Measurements from ENCODE around the gene PAN3.

PAN3 gene

DNA sequence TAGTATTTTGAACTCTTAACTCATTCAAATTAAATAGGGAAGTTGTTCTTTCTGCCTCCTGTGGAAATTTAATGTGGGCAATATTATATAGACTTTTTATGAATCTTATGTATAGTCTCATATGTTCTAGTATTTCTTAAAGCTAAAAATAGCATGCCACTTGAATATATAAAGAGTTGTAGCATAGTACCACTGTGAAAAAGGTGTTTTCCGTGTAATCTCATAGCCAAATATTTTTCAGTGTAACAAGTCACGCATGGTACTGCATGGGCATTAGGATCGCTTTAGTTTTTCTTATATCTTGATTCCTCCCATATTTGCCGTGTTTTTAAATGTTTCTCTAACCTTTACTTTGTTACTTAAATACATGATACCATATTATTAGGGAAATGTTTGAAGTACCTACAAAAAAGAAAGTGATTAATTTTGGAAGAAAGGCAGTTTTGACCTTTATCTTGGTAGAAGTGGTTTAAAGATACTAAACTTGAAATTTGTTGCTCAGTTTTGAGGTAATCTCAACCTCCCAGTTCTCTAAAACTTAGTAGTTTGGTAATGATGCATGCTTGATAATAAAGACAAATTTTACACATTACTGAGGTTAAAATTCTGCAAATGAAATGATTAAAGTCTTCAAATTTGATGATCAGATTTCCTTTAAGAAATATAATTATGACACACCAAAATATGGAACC, 81.2 kb downstream of the PAN3 start:
- in situ Hi-C loops (cut with MboI; ENCODE audit: low sequenced_read_pairs), result no loop called here

DNA sequence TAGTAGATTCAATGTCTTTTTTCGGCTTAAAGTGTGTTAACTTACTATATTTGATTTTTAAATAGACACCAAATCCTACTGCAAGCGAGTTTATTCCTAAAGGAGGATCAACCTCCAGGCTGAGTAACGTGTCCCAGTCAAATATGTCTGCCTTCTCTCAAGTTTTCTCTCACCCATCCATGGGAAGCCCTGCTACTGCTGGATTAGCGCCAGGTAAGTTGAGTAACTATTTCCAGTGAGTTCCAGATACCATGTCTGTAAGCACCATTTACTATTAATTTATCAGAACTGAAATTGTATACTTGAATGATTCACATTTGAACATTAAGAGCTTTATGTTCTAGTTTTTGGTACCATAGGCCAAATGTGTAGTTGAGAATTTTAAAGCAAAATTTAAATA, 81.8 kb downstream of the PAN3 start:
- in situ Hi-C loops (cut with MboI; ENCODE audit: low sequenced_read_pairs), result no loop called here

DNA sequence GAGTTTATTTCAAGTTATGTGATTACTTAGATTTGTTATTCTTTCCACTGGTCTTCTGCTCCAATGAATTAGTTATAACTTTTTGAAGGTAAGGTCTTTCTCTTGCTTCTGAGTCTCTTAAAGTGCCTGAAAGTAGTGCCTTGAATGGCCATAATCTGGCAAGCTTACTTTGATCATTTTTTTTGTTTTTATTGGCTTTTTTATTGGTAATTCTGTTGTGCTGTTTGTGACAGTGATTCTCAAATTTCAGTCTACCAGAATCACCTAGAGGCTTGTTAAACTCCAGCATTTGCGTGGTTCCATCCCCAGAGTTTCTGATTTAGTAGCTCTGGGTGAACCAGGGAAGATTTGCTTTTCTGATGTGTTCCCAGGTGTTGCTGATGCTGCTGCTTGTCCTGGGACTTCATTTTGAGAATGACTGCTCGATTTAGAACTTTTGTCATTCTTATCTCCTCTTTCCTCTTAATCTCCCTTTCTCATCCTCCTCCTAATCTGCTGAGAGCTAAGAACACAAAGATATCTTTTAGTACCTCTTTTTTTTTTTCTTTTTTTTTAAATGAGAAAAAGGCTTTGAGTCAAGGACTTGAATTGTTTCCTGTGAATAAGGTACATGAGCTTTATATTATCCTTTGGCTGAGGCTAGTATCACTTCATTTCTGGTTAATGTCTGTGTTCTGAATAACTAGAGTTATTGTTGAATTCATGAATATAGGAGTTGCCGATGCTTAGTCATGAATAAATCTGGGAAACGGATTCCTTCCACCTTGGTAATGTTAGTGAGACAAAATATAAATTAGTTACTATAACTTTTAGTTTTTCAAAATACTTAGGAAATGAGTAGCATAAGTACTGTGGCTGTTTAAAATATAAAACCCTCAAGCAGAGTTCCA, 91.4 kb downstream of the PAN3 start:
- in situ Hi-C loops (cut with MboI; ENCODE audit: low sequenced_read_pairs), result no loop called here

DNA sequence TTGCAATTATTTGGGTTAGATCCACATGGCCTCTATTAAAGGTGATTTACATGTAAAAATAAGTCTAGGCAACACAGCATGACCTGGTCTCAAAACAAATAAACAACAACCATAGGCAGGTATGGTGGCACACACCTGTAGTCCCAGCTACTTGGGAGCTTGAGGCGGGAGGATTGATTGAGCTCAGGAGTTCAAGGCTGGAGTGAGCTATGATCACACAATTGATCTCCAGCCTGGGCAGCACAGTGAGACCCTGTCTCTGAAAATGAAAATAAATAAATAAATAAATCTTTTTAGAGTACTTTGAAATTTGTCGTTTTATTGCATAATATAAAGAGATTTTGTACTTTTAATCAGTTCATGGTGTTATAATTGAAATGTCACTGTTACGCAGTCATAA, 93.3 kb downstream of the PAN3 start:
- in situ Hi-C loops (cut with MboI; ENCODE audit: low sequenced_read_pairs), result no loop called here

DNA sequence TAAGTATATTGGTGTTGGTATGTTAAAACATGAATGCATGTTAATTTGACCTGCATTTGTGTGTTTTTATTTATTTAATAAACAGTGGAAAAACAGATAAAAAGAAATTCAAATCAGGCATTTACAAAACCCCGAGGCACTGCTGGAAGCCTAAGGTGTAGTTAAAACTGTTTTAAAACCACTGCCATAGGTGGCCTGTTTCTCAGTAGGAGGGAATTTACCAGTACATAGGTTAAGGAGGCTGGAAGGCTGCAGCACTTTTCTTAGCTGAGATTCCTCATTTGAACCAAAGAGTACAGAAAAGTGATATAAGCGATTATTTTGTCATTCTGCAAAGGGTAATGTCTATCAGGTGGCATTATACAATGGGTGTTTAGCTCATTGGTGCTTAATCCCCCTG, 99.6 kb downstream of the PAN3 start:
- in situ Hi-C loops (cut with MboI; ENCODE audit: low sequenced_read_pairs), result no loop called here

DNA sequence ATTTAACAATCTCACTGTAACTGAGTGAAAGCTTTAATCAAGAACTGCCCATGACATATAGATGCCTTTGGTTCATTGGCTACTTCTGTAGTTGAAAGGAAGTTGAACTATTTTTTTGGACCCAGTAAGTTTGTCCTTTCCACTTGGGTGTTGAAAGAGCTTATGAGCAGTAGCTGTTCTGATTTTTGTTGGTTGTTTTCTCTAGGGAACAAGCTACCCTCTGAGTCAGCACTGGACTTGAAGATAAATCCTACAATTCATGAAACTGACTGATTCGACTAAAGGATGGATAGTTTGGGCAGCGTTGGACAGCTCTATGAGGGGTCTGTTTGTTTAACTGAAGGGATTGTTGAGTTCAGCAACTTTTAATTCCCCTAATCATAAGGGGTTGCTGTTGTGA, 101.0 kb downstream of the PAN3 start:
- in situ Hi-C loops (cut with MboI; ENCODE audit: low sequenced_read_pairs), result no loop called here

DNA sequence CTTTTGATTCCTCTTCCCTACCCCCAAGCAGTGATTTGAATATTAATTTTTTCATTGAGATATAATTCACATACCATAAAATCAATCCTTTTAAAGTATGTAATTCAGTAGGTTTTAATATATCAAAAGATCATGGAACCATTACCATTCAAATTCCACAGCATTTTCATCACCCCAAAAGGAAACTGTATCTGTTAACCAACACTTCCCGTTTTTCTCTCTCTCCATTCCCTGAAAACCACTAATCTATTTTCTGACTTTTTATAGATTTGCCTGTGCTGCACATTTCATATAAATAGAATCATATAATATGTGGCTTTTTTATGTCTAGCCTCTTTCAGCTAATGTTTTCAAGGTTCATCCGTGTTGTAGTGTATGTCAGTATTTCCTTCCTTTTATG, 107.1 kb downstream of the PAN3 start:
- in situ Hi-C loops (cut with MboI; ENCODE audit: low sequenced_read_pairs), result no loop called here

DNA sequence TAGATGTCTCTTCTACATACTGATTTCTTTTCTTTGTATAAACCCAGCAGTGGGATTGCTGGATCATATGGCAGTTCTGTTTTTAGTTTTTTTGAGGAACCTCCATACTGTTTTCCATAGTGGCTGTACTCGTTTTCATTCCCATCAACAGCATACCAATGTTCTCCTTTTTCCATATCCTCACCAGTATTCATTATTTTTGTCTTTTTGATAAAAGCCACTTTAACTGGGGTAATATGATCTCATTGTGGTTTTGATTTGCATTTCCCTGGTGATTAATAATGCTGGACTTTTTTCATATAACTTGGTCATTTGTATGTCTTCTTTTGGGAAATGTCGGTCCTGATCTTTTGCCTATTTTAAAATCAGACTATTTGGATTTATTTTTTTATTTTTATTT, 108.5 kb downstream of the PAN3 start:
- in situ Hi-C loops (cut with MboI; ENCODE audit: low sequenced_read_pairs), result no loop called here

DNA sequence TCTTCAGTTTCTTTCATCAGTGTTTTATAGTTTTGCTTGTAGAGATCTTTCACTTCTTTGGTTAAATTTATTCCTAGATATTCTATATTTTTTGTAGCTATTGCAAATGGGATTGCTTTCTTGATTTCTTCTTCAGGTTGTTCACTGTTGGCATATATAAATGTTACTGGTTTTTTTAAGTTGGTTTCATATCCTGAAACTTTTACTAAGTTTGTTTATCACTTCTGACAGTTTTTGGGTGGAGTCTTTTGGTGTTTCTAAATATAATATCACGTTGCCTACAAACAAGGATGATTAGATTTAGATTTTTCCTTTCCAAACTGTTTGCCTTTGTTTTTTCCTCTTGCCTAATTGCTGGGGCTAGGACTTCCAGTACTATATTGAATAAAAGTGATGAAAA, 109.7 kb downstream of the PAN3 start:
- in situ Hi-C loops (cut with MboI; ENCODE audit: low sequenced_read_pairs), result no loop called here

DNA sequence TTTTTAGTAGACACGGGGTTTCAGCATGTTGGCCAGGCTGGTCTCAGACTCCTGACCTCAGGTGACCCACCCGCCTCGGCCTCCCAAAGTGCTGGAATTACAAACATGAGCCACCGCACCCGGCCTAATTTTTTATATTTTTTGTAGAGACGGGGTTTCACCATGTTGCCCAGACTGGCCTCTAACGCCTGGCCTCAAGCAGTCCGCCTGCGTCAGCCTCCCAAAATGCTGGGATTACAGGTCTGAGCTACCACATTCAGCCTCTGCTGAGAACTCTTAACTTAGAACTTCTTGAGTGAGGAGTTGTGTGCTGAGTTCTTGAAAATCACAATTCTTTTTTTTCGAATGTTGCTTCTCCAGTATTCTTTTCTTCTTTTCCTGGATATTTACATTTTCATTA, 112.2 kb downstream of the PAN3 start:
- in situ Hi-C loops (cut with MboI; ENCODE audit: low sequenced_read_pairs), result no loop called here

DNA sequence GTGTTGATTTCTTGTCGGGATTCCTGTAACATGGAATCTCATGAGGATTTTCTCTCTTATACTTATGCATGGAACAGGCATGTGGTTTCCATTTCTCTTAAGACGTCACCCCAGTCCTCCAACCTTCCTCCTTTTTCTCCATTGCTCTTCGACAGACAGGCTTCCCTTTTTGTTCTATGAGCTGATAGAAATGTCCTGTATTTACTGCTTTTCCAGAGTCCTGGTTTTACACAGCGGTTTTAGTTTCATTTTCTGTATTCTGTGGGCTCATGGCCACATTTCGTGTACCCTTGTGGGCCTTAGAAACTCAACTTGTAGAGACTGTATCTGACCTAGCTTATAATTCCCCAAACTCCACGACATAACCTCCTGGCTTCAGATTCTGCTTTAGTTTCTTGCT, 113.1 kb downstream of the PAN3 start:
- in situ Hi-C loops (cut with MboI; ENCODE audit: low sequenced_read_pairs), result no loop called here

DNA sequence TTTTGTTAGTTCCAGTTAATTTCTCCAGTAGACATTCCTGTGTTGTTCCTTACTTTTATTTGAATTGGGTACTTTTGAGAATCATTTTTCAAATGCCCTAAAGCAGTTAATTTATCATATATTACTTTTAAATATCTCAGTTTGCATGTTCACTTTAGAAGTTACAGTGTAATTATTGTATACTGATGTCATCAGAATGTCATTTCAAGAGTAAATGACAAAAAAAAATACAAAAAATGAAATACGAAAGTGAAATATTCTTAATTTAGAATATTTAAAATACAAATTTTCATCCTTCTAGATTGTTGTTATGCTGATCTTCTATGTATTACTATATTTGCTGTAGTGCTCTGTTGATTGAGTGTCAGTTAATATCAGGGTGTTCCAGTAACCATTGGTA, 114.2 kb downstream of the PAN3 start:
- in situ Hi-C loops (cut with MboI; ENCODE audit: low sequenced_read_pairs), result no loop called here

DNA sequence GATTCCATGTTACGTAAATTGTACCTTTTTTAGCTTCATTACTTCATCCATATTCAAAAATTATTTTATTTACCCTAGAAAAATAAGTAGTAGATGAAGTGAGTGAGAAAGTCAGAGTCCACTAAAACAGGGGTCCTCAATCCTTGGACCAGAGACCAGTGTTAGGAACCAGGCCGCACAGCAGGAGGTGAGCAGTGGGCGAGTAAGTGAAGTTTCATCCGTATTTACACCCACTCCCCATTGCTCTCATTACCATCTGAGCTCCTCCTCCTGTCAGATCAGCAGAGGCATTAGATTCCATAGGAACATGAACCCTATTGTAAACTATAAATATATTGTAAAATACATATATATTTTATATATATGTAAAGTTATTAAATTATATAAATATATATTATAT, 119.0 kb downstream of the PAN3 start:
- in situ Hi-C loops (cut with MboI; ENCODE audit: low sequenced_read_pairs), result no loop called here

DNA sequence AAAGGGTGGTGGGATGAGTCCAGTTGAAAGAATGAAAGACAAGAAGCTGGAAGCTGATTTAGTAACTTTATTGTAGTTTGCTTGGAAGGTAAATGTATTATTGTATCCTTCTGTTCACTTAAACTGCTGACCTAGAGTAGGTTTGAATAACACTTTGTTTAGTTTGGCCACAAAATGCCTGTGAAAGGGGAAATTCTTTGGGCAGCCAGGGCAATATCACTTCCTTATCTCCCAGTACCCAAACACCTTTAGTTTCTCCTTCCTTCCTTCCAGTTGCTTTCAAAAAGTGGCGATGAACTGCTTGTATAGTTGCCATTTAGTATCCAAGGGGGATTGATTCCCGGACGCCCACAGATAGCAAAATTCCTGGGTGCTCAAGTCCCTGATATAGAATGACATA, 120.1 kb downstream of the PAN3 start:
- in situ Hi-C loops (cut with MboI; ENCODE audit: low sequenced_read_pairs), result no loop called here

DNA sequence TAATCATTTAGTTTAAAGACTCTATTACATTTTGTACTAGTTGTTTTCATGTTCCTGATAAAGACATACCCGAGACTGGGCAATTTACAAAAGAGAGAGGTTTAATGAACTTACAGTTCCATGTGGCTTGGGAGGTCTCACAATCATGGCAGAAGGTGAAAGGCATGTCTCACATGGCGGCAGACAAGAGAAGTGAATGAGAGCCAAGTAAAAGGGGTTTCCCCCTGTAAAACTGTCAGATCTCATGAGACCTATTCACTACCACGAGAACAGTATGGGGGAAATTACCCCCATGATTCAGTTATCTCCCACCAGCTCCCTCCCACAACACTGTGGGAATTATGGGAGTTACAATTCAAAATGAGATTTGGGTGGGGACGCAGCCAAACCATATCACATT, 129.2 kb downstream of the PAN3 start:
- in situ Hi-C loops (cut with MboI; ENCODE audit: low sequenced_read_pairs), result no loop called here

DNA sequence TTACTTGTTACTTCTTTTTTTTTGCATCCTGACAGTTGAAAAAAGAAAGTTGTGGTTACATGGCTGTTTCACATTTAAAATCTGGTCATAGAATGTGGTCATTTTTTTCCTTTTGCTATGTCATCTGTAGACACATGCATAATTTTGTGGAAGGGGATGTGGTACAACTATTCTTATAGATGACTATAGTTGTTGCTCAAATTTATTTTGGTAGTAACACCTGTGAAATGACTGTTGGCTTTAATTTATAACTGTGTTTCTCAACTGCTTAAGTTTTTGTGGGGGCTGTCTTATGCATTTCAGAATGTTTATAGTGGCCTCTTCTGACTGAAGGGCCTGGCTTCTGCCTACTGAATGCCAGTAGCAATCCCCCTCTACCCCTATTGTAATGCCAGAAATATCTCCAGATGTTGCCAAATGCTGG, 130.5 kb downstream of the PAN3 start:
- in situ Hi-C loops (cut with MboI; ENCODE audit: low sequenced_read_pairs), result no loop called here

DNA sequence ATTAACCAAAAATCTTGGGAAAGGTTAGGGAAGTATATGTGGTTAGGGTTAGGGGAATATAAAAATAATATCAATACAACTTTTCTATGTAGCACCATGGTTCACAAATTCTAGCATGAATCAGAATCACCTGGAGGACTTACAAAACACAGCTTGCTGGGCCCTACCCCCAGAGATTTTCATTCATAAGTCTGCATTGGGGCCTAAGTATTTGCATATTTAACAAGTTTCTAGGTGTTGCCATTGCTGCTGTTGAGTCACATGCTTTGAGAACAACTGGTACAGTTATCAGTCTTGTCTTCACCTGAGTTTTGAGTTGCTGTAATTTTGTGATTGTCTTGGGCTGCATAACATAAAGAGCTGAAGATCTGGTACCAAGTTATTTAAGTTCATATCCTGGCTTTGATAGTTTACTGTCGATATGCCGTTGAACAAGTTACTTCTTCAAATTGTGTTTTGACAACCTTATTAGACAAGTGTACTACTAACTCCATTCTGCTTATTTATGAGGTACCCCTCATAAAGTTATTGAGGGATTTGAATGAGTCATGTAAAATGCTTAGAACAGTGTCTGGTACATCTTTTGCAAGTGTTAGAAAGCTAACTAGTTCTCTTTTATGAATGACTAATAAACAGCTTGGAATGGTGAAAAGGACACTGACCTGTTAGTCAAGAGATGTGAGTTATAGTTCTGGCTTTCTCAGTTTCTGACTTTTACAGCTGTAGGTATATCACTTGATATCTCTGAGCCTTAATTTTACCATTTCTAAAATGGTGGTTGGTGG, 132.9 kb downstream of the PAN3 start:
- in situ Hi-C loops (cut with MboI; ENCODE audit: low sequenced_read_pairs), result no loop called here

DNA sequence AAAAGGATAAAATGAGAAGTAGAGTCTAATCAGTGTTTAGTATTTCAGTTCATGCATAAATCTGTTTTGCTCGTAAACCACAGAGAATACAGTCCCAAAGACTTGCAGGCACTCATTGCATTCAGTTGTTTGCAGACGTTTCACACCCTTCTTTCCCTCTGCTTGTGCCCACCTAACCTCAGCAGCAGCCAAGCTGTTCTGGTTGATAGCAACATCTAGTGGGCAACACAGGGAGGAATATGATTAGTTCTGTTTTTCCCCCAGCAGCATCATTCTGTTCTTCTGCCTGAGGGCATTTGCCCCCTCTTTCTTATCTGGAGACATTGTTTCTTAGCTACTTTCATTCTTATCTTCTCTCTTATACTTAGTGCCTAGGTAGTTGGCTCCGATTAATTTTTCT, 135.6 kb downstream of the PAN3 start:
- in situ Hi-C loops (cut with MboI; ENCODE audit: low sequenced_read_pairs), result no loop called here

DNA sequence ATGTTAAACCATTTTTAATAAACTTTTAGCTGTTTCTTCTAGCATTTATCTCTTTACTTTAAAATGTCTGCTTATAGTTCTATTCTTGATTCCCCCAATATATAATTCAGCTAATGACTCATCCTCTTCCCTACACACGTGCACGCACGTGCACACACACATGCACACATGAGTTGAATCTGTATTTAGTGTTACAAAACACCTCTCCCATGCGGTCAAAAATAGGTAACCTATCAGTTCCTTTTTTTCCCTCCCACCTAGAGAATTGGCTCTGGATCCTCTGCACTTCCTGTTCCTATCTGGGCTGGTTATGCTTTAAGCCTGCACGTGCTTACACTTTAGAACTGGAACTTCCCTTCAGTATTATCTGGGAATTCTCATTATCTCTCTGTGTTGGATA, 144.1 kb downstream of the PAN3 start:
- in situ Hi-C loops (cut with MboI; ENCODE audit: low sequenced_read_pairs), result no loop called here

DNA sequence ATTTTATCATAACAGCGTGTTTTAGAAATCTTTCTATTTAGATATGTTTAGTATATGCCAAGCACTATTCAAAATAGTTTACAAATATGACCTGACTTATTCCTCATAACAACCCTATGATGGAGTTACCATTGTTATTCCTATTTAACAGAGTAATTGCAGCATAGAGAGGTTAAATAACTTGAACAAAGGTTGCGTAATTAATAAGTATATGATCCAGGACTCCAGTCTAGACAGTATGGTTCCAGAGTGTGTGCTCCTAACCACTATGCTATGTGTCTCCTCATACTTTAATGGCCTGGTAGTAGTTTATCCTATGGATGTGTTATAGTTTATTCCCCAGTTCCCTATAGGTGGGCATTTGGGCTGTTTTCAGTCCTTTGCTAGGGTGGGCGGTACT, 145.3 kb downstream of the PAN3 start:
- in situ Hi-C loops (cut with MboI; ENCODE audit: low sequenced_read_pairs), result no loop called here

DNA sequence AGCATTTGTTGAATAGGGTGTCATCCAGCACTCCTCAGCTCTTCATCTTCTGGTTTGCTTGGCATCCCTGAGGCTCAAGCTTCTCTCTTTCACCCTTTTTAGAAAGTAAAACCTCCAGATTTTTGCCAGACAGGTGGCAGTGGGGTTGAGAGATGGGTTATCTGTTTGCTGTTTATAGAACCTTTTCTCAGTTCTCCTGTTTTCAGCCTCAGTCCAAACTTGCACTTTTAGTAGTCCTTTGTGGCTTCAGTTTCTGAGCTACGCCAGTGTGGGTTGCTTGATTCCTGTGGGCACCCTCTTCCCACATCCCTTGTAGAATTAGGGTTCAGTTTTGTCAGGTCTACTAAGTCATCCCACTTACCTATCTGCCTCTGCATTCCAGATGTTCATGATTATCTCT, 147.9 kb downstream of the PAN3 start:
- in situ Hi-C loops (cut with MboI; ENCODE audit: low sequenced_read_pairs), result no loop called here

DNA sequence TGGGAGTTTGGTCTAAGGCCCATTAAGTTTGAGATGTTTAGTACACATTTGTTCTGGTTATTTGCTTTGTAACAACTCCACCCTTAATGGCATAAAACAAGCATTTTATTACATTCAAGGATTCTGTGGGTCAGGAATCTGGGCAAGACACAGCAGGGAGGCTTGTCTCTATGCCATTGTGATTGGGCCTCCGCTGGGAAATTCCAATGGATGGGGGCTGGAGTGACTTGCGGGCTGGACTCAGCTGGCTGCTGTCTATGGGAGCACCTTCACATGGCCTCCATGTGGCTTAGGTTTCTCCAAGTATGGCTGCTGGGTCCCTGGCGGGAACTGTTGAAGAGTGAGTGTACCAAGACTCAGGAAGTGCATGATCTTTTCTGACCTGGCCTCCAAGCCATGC, 159.0 kb downstream of the PAN3 start:
- in situ Hi-C loops (cut with MboI; ENCODE audit: low sequenced_read_pairs), result no loop called here
